ENCODE data around the gene MLLT6.

MLLT6 gene

DNA sequence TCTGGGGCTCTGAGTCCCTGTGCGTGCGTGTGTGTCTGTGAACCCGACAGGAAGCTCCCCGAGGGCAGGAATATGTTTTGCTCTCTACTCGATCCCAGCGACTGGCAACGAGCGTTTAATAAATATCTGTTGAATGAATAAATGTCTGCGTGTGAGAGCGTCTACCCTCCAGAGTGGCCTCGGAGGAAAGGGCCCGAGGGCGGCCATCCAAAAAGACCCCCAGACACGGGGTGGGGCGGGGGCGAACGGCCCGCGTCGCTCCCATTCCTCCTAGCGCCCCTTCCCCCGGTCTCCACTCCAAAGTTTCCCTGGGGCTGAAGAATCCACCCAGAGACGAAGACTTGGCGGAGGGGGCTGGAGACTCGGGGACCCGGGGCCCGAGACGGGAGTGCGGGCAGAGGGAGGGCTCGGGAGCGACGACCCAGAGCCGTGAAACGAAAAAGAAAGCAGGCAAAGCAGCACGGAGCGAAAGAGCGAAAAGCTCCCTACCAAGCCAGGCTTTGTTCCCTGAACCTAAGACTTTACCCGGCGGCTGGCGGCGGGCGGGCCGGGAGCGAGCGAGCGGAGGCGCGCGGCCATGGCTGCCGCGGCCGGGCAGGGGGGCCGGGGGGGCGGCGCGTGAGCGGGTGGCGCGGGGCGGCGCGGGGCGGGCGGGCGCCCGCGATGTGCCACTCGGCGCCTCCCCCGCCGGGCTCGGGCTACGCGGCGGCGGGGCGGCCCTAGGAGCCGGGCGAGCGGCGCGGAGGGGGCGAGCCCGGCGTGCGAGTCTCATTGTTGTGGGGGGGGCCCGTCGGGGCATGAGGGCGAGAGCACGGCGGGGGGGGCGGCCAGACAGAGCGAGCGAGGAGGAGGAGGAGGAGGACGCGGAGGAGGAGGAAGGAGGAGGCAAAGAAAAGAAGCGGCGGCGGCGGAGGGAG lies at the start of gene MLLT6:
Gene MLLT6 (plus strand): TSS at position 668 of the 917 bp plus-strand sequence. CDS start 360 bp downstream, outside the sequence.
- DNase-seq (ENCODE audit: low spot score), result peak; percentile 92

DNA sequence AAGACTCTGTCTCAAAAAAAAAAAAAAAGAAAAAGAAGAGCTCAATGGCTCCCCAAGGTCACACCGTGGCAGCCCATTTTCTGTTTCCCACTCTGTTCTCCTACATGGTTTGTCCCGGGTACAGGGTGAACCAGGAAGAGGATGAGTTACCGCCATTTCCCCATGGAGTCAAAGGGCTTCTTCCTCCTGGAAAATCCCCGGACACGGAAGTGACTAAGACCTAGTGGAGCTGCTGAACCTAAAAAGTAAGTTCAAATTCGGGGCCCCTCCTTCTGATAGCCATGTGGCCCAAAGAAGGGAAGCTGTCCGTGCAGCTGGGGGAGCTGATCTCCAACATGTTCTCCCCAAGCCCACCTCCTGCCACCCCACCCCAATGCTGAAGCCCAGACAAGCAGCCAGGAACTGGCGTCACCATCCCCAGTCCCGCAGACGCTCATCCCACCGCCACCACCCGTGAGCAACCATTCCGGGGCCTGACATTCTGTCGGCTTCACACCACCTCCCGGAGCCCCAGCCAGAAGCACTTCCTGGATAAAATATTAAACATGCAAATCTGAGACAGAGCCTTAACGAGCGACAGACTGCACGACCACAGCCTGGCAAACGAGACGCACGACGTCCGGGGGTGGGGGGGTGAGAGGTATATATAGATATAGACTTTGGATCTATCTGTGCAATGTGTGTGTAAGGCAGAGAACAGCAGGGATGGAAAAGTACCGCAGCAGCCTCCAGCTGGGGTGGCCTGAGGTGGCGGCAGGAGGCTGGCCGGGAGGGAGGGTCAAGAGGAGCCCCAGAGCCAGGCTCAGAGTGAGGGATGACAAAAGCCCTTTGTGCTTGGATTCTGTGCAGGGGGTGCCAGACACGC lies 47.9 kb upstream of the MLLT6 start:
- no peak for DNase-seq (ENCODE audit: low spot score)

DNA sequence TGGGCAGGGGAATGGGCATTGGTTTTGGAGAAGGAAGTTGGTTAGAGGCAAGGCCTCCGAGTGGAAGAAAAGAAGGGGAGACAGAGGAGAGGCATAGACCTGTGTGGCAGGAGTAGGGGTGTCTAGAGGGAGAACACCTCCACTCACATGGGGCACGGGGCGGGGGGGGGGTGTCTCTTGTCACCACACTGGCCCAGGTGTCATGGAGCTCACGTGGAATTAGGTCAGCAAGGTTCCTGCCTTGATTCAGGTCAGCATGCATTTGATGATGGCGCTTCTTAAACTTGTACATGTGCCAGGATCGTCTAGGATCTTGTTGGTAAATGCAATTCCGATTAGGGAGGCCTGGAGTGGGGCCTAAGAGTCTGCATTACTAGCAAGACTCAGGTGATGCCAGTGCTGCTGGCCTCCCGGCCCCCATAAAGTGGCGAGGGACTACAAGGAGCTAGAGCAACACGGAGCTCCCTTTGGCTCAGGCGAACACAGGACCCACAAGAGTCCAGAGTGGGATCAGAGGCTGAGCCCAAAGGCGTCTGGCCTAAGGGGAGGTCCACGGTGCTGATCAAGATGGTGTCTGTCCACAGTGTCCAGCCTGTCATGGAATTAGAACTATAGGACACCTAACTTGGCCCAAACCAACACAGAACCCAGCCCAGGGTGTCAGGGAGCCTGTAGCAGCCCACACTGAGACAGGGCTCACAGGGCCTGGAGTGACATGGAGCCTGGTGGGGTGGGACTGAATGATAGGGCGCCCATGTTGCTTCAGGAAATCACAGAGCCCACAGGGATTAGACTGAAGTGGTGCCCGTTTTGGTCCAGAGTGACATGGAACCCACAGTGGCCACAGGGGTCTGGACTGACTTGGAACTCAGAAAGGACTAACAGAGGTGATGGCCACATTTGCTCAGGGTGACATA lies 47.0 kb upstream of the MLLT6 start:
- no peak for DNase-seq (ENCODE audit: low spot score)

DNA sequence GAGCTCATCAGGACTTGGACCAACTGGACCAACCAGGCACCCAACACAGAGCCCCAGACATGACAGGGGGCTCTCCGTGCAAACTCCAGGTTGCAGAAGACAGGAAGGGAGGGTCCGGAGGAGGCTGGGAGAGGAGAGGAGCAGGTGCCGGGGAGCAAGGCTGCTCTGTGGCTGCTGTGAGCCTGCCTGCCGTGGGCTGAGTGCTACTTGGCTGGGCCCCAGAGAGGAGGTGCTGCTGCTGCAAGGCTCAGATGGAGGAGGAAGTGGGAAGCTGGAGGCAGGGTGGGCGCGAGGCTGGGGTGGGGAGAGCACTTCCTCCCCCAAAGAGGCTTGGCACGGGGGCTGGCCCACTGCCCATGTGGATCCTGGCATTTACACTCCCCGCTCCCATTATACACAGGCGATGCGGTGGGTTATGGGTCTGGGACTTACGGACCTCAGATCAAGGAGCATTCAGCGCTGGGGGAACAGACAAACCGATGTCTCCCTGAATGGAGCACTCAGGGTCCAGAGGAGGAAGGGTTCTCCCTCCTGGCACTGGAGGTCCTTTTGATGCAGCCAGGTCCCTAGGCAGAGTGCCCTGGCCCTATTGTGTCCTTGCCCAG lies 46.2 kb upstream of the MLLT6 start:
- DNase-seq (ENCODE audit: low spot score), result no peak

DNA sequence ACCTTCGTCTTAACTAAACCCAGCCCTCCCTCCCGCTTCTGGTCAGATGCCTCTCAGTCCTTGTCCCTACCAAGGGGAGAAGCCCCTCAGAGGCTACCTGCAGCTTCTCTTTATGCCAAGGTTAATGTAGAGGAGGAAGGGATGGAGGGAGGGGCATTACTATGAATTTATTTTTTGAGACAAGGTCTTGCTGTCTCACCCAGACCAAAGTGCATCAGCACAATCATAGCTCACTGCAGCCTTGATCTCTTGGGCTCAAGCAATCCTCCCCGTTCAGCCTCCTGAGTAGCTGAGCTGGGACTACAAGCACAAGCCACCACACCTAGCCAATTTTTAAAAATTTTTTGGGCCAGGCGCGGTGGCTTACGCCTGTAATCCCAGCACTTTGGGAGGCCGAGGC lies 45.7 kb upstream of the MLLT6 start:
- no peak for DNase-seq (ENCODE audit: low spot score)

DNA sequence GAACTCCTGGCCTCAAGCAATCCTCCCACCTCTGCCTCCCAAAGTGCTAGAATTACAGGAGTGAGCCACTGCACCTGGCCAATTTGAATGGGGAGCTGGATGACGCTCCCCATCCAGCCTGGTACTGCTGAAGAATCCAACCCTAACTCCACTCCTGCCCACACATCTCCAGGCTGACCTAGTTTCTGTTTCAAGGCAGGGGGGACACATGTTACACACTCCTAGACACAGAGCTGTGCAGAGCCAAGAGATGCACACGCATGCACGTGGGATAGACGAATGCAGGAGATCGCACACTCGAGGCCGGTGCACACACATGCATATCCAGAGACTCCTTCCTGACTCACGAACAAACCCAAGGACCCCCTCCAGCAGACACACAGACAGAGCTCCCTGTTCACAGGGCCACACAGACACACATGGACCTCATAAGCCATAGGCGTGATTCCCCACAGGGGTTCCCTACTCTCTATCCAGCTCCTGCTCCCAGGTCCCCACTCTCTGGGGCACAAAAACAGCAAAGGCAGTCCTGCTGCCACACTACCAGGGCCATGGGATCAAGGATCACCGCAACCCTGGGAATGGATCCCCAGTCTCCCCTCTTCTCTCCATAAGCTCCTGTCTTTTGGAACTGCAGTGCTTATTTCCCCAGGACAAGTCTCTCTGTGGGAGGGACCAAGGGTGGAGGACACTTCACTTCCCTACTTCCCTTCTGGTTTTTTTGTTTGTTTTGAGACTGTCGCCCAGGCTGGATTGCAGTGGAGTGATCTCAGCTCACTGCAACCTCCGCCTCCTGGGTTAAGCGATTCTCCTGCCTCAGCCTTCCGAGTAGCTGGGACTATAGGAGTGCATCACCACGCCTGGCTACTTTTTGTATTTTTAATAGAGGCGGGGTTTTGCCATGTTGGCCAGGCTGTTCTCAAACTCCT lies 44.7 kb upstream of the MLLT6 start:
- DNase-seq (ENCODE audit: low spot score), result peak; percentile 55

DNA sequence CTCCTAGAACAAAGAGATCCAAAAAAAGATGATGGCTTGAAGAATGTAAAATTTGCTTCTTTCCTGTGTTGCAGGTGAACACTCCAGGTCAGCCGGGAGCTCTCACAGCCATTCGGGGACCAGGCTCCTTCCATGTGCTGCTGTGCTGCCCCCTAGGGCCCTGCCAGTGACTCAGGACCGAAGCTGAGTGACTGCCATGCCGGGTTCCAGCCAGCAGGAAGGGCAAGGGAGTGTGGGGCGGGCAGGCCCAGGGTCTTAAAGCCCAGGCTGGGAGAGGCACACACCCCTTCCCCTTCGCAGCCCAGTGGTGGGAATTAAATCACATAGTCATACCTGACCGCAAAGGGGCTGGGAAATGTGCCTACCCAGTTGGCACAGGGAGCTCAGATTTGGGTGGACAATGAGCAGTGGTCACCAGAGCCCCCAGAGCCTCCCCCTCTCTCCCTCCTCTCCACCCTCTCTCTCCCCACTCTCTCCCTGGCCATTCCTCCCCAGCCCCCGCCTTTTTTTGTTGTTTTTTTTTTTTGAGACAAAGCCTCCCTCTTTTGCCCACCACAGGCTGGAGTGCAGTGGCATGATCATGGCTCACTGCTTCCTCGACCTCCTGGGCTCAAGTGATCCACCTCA lies 41.8 kb upstream of the MLLT6 start:
- DNase-seq (ENCODE audit: low spot score), result peak; percentile 78

DNA sequence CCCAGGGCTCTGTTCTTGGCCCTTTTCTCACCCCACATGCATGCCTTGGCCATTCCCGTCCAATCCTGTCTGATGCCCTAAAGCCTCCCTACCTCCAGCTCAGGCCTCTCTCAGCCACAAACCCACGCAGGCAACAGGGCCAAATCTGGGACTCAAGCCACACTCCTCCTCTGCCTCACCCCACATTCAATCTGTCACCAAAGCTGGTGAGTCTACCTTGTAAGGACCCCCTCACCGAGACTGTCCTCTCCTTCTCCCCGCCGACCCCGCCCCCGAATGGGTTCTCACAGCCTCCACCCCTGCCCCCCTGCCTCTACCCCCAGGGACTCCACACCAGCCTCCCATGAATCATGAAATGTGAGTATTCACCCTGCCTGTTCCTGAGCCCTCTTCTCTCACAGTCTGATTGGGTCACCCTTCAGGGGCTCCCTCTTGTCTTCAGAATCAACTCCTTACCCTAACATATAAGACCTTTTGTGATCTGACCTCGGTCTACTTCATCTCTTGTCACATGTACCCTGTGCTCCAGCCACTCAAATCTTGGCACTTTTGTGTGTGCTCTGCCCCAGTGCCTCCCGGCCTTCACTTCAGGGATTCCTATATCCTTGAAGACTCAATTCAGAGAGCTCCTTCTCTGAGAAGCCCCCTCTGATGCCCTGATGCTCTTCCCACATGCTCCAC lies 41.0 kb upstream of the MLLT6 start:
- no peak for DNase-seq (ENCODE audit: low spot score)

DNA sequence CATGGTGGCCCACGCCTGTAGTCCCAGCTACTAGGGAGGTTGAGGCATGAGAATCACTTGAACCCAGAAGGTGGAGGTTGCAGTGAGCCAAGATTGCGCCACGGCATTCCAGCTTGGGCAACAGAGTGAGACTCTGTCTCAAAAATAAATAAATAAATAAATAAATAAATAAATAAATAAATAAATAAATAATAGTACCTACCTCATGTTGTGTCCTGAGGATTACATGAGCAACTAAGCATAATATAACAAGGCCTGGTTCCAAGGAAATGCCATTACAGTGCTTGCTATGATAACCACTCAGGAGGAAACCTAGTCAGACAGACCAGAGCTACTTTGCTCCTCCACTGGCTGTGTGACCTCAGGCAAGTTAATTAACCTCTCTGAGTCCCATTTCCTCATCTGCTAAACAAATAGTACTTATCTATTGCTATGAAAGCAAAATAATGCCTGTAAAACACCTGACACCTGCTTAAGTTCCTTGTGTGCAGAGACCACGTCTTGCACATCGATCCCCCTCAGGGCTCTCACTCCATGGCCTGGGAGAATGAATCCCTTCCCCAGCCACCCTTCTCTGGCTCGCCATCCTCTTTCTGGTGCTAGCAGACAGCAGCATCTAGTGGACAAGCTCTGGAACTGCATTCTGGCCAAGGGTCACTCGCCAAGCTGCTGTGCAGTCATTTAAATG lies 37.8 kb upstream of the MLLT6 start:
- peak; percentile 89 for DNase-seq (ENCODE audit: low spot score)

DNA sequence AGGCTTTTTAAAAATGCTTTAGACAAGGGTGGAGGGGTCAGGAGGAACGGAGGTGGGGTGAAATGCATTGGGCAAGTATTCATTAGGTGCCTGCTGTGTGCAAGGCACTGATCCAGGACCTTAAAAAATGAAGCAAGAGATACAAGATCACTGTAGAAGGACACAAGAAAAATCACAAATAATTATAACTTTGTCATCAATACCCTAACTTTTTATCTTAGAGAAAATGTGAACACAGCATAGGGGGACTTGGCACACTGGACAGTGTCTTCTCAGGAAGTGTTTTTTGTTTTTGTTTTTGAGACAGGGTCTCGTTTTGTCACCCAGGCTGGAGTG lies 37.3 kb upstream of the MLLT6 start:
- DNase-seq (ENCODE audit: low spot score), result no peak

DNA sequence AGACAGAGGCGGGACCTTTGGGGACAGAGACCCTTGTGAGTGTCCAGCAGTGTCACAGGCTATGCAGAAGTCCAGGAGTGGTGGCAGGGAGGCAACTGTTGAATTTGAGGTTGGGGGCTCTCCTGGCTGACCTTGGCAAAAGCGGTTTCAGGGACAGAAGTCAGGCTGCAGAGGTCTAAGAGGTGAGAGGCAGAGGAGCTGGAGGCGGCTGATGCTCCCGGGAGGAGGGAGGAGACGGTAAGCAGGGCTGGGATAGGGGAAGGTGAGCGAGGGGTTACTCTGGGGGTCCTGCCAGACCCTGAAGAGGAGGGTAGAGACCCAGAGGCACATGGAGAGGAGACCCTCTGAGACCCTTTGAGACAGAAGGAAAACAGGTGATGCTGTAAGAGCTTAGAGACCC lies 35.6 kb upstream of the MLLT6 start:
- DNase-seq (ENCODE audit: low spot score), result no peak

DNA sequence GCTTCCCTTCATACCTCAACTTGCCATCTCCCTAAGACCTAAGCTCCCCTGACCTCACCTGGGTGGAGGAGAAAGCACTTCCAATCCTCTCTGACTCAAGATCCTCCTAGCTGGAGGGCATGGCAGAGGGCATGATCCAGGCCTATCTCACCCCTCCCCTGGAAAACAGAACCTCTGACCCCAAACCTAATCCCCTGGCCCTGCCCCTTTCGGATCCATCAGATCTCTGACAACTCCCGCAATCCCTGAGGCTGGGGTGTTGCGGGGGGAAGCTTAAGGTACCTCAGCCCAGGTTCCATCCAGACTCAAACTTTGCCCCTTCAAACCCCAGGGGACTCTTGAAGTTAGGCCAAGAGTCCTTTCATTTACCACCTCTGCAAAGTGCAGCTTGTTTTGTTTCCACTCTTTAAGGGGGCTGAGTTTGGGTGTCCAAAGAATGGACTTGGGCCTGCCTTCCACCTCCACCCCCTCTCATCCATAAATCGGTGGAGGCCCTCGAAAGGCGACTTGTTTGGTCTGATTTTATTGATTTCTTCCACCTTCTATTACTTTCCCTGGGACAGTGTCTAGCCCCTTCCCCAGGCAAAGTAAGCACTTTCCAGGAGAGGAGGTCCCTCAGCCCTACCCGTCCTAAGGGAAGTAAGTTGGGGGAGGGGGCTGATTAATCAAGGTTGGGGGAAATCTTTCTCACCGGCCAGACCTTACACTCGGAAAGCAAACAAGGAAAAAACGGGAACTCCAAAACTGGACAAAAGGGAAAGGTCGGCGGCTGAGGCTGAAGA lies 32.9 kb upstream of the MLLT6 start:
- DNase-seq (ENCODE audit: low spot score), result no peak

DNA sequence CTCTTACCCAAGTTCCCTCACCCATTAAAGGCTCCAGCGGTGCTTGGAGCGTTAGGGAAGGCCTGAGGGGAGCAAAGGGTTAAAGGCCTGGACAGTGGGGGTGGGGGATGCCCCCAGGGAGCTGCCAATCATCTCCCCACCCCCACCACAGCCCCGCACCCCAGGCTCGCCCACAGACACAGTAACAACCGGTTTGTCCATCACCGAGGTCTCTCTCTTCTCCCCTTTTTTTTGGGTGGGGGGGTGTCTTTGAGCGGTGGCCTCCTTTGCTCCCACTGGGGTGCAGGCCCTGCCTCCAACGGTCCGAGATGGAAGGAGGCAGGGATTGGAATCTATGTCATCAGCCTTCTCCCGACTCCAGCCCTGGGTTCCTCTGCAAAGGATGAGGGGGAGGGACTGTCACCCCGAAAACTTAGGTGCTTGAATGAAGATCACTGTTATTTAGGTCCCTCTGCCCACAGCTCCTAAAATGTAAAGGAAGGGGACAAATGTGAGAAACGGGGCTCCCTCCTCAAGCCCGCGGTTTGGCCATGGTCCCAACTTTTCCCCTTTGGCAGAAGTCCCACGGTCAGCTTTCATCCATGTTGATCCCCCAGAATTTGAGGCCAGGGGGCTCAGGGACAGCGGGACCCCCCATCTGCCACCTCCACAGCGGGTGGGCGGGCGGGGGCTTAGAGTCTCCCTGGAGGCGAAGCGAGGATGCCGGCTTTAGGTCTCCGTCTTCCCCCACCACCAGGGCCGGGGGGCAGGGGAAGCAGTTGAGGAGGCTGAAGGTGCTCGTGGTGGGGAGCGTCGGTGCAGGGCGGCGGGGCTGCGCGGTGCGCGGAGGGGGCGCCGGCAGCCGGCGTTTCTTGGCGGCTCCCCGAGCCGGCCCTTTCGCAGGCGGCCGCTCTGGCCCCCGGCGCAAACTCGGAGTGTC lies 32.0 kb upstream of the MLLT6 start:
- no peak for DNase-seq (ENCODE audit: low spot score)

DNA sequence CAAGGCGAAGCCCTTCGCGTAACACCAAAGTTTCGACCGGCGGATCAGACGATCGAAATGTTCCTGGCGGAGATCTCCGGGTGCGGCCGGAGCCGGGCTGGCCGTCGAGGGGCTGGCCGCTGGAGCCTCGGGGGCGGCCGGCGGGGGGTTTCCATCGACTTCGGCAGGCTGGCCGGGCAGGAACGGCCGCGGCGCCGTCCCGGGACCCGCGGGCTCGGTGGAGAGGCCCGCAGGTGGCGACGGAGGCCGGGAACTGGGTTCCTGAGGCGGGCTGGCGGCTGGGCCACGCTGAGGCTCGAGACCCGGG lies 31.4 kb upstream of the MLLT6 start:
- peak; percentile 53 for DNase-seq (ENCODE audit: low spot score)

DNA sequence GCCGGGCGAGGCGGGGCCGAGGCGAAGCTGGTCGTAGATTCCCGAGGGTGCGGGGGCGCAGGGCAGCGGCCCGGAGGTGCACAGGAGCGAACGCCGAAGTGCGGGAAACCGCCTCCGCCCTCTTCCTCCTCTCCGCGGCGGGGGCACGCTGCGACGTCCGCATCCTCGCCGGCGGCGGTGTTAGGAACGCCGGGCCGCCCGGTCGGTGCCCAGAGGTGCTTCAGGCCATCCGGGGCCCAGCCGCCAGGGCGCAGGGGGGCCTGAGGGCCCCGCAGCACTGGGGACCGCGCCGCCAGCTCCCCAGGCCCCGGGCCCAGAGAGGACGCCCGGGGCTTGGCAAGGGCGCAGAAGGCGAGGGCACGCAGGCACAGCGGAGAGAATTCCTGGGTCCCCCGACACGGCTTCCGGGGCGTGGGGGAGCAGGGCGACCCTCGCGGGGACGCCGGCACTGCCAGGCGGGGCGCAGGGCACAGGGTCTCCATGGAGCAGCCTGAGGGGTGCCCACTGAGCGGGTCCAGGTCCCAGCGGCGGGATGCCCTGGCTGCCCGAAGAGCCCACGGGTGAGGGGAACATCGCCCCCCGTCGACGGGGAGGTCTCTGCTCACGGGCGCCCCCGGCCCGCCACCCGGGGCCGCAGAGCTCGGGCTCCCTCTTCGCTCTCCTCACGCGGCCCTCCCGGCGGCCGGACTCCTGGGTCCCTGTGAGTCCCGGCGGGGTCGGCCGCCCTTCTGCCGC lies 30.9 kb upstream of the MLLT6 start:
- DNase-seq (ENCODE audit: low spot score), result no peak

Data from AG20443 (cell line).